GM21360 (cell line): ENCODE results near the gene LOXHD1.

Experiments used
- ATAC-seq: cut with Tn5 transposase; IDR thresholded peaks from one replicate; pipeline ENCODE4 v1.9.1; 2021; ENCODE audit warnings: mild to moderate bottlenecking, moderate library complexity; ENCODE audit not compliant: unreplicated experiment

The LOXHD1 gene

DNA sequence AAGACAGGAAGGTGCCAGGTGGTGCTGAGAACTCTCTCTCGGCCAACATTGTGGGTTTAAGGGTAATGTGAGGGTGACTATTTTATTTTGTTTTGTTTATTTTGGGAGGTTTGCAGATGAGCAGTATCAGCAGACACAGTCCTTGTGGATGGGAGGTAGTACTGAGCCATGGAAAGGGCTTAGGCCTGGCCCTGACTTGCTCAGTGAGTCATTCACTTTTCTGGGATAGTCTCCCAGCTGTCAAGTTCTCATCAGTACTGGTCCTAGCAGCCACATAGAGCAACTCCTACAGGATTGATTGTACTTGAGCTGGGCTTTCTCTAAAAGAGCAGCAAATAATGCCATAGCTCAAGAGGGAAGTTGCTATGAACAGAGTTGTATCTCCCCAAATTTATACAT, 175.2 kb downstream of the LOXHD1 start:
- ATAC-seq = no peak

DNA sequence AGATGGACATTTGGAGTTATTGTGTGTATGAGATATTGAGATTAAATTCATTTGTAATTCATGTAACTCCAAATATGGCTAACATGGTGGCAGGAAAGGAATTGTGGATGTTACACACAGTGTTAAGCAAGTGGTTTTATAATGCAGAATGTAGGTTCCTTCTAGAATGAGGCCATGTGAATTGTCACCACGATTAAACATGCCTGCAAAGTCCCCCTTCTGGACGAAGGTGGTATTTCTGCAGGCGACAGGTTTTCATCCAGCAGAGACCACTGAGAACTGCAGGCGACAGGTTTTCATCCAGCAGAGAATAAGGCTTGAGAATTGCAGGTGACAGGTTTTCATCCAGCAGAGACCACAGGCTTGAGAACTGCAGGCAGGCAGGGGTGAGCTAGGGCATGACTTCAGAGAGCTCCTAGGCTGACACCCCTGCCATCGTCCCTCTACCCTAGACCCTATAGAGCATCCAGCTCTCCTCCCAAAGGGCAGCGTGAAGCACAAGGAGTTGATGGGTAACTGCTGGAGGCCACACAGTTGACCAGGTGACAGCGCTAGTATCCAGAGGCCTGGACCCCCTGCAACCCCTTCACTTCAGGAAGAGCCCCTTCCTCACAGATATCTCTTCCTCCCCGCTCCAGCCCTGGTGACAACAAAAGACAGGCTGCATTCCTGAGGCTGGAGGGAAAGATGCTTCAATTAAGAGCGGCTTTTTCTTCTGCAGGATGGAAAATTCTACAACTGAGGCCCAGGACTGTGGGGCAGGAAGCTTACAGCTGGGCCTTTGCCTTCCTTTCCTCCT, 175.8 kb downstream of the LOXHD1 start:
- ATAC-seq = no peak

DNA sequence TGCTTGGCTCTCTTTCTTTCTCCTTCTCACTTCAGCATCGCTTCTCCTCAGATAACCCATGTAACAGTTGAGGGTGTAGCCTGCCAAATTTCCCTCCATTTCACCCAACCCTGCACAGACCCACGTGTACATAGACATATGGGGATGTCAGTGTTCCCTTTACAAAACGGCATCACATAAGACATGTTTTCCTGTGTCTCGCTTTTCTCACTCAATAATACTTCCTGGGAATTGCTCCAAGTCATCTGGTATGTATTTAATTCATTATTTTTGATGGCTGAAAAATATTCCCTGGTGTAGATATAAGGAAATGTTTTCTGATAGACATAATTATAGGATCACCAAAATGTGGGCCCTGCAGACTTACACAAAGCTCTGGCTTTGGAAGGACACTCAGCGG, 176.8 kb downstream of the LOXHD1 start:
- no peak for ATAC-seq

DNA sequence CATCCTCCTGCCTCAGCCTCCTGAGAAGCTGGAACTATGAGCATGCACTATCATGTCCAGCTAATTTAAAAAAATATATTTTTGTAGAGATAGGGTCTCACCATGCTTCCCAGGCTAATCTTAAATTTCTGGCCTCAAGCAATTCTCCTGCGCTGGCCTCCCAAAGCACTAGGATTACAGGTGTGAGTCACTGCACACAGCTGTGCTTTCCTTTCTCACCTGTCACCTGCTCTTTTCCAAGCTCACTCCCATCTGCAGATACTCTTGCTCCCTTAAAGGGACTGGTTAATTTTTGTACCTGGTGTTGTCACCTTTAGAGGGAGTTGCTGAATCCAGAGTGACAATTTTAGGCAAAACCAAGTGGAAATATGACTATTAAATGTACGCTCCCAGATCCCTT, 178.2 kb downstream of the LOXHD1 start:
- ATAC-seq = no peak

DNA sequence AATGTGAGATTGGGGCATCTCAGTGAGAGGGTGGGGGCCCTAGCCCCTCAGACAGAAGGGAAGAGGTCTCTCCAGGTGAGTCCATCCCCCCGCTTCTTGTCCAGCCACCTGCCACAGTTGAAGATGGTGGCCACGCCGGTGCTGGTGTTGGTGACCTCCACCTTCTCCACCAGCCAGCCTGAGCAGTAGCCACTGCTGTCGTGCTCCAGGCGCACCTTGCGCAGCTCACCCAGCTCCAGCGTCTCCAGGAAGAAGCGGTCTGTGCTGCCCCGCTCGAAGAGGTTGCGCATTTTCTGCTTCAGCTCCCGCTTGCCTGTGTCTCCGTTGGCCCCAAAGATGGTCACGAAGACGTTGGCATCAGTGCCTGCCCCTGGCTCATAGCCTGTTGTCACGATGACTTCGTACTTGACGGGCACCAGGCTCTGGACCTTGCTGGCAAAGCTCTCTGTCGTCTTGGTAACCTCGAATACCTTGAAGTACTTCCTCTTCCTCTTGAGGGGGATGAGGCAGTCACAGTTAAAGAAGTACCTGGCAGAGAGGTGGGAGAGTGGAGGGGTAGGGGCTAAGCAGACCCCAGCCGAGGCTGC, 179.5 kb downstream of the LOXHD1 start:
- ATAC-seq = no peak

DNA sequence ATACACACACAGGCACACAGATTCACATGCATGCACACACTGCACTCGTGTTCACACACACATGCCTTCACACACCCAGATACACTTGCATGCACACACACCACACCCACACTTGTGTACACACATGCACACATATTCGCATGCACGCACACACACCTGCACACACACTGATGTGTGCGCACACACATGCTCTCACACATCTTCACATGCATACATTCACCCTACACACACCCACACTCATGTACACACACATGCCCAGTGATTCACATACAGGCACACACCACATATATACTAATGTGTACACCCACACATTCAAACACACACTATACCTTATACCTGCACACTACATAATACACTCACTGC, 181.6 kb downstream of the LOXHD1 start:
- no peak for ATAC-seq

DNA sequence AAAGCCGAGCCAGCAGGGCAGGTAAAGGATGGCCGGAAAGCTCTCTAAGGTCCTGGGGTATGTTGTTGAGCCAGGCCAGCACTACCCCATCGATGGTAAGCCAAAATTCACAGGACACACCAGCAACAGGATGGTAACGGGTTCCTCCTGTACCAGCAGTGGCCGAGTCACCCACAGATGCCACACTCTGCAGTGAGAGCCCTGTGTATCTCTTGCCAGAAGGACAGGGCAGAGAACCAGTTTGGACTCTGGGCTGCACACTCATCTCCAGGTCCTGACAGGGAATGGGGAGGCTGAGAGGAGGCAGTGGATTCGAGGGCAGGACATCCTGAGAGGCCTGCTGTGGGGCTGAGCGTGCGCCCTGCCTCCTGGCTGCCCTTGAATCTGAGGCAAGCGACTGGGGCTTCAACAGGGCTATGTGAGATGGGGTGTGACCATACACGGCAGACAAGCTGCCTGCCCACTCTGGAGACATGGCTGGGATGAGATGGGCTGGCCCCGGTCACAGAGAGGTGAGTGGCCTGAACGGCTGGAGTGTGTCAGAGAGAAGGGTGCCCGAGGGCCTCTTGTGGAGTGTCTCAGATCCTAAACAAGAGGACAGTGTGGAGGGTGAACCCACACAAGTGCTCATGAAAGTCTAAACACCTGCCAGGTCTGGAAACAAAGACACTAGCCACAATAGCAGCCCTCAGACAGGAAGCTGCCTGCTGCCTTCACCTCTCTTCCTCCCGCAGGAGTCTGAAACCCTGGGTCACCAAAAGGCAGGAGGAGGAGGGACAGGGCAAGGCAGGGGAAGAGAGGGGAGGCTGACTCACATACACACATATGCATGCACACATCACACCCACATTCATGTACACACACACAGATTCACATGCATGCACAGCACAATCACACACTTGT, 182.3 kb downstream of the LOXHD1 start:
- ATAC-seq = no peak

DNA sequence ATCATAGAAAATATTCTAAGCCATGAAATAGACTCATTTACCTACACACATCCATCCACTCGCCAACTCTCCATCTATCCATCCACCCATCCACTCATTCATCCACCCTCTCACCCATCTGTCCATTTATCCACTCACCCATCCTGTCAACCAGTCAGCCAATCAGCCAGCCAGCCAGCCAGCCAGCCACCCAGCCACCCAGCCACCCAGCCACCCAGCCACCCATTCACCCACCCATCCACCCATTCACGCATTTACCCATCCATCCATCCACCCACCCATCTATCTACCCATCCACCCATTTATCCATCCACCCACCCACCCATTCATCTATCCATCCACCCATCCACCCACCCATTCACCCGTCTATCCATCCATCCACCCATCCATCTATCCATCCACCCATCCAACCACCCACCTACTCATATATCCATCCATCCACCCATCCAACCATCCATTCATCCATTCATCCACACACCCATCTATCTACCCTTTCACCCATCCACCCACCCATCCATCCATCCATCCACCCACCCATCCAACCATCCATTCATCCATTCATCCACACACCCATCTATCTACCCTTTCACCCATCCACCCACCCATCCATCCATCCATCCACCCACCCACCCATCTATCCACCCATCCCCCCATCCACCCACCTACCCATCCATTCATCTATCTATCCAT, 185.1 kb downstream of the LOXHD1 start:
- ATAC-seq = no peak

DNA sequence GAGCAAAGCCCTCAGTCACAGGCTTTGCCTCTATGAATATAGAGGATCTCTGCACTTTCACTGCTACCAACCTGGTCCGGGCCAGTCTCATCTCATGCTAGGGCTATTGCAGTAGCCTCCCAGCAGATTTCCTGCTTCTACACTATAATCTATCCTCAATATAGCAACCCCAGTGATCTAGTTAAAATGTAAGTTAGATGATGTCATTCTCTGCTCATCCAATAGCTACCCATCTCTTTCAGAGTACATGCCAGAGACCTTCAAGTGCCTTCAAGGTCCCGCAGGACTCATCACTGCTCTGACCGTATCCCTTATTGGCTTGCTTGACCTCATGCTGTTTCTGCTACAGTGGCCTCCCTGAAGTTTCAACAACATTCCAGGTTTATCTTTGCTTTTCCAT, 186.3 kb downstream of the LOXHD1 start:
- ATAC-seq = no peak

DNA sequence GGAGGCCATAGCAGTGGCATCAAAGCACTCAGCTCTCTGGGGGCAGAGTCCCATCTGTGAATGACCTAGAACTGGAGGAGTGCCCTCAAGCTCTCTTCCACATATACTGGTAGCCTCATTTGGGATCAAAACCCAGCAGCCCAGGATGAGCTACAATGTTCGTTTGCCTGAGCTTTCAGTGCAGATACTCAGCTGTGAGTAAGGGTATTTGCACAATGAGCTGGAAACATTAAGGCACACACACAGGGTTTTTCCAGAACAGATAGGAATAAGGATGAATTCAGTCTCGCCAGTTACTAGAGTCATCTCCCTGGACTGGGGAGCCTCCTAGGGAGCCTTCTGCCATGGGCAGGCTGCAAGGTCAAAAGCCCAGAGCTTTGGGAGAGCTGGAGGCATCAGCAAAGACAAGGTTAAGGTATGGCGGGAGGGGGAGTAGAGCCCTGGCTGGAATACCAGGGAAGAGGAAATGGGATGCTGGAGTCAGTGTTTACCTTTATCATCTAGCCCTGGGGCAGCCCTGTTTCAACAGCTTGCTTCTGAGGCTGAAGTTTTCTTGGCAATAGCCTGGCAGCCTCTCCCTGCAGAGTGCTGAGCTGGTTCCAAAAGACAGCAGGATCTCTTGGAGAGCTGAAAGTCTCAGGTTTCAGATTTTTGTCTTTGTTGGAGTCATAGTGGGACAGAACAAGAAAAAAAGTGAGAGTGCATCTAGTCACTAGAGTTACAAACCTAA, 187.7 kb downstream of the LOXHD1 start:
- no peak for ATAC-seq

DNA sequence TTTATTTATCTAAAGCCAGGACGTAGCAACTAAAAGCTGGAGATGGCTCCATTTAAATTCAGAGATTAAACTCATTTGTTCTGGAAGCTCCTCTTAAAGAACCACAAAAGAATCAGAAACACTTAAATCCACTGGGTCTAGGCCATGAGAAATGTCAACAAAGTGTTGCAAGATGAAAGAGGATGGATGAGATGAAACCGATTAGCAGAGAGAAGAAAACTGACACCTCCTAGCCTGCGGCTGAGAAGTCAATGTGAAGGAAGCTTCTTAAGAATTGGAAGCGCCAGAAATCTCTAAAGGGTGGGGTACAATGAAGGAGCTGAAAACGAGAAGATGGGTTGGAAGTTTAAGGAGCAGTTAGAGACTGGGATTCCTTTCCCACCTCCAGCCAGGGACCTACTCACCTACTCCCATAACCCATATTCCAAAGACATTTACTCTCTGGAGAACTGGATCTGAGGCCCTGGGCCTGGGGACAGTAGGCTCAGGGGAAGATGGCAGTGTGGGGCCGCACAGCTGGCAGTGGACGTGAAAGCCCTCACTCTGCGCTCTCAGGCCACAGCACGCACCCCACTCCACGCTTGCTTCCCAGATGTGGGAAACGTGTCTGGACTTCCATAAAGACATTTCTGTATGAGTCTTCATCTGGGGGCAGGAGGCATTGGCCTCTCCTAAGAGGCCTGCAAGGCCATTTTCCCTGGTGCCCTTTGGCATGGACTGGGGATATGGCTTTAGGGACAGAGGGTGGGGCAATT, 188.4 kb downstream of the LOXHD1 start:
- ATAC-seq = no peak

DNA sequence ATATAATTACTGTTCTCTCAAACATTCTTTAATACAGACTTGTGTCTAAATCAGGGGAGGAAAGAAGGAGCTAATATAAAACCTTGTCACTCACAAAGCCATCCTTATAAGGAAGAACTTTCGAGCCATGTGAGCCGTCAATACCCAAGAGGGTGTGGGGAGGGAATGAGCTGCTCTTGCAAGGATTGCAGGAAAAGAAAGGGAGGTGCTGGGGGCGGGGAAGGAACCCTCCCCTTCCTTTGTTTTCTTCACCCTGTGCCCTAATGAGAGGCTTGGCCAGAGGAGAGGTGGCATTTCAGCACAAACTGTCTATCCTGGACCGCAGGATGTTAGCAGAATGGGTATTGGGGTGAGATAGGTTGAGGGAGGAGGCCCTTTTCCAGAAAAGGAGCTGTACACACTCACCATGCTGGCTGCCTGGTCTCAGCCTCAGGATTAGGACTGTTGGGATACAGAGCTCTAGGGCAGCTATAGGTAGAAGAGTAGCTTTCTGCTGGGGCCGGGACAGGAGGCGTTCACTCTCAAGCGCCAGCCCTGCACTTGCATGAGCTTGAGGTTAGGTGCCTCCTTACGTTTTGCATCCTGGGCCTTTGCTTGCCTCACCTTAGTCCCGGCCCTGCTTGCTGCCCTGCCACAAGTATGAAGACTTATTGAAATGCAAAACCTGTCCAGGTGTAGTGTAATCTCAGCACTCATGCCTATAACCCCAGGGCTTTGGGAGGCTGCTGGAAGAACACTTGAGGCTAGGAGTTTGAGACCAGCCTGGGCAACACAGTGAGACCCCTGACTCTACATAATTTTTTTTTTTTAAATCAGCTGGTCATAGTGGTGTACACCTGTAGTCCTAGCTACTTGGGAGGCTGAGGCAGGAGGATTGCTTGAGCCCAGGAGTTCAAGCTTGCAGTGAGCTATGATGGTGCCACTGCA, 190.5 kb downstream of the LOXHD1 start:
- no peak for ATAC-seq

DNA sequence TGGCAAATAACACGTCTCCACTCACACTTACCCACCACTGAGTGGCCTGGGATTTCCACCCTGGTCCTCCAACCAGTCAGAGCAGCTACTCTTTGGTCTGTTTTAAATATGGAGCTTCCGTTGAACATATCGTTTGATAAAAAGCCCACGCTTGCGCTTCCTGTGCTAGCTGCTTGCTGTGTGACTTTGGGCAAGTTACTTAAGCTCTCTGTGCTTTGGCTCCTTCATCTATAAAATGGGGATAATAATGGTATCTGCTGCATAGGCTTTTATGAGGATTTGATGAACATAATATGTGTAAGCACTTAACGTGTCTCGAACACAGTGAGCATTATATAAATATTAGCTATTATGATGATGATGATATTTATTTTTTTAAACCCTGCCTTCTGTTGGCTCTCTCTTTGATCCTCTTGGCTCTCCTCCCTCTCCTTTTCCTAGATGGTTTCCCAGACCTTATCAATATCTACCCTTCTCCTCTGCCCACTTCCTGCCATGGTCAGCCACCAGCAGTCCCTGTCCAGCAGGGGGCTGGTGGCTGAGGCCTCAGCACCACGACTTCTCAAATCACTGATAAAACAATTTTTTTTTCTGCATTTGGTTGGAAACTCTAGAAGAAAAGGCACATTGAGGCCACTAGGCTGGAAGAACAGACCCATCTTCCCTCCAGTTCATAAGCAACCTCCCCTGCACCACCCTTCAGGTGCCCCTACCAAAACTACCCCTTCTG, 191.9 kb downstream of the LOXHD1 start:
- ATAC-seq = no peak

DNA sequence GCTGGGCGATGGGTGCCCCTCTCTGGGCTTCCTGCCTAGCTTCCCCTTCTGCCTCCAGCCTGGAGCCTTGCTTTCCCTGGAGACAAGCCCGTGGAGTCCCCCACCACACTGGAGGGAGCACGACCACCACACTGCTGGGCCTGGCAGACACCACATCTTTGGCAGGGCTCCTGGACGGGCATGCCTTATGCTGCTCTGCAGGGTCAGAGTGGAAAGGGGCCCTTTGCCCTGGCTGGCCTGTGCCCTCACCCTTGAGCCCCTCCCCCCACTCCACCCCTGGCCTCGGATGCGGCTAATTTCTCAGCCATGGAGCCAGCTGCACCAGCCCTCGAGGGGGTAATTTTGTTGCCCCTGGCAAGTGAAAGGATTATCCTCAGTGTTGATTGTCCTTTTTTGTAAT, 194.5 kb downstream of the LOXHD1 start:
- ATAC-seq = no peak

DNA sequence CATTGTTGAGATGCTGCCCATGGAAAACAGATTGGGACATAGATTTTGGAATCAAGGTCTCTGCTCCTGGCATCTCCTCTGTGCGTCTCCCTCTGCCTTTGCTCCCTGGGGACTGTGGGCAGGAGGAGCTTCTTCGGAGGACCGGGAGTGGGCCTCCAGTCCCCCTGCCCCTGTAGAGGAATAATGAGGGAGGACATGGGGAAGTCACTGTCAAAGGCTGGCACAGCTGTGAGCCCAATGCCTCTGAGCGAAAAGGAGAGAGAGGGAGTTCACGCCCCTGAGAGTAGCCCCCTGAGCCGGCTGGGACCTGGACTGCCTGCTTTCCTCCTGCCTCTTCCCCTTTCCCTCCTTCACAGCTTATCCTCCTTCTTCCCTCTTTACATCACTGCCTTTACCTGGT, 195.0 kb downstream of the LOXHD1 start:
- no peak for ATAC-seq

DNA sequence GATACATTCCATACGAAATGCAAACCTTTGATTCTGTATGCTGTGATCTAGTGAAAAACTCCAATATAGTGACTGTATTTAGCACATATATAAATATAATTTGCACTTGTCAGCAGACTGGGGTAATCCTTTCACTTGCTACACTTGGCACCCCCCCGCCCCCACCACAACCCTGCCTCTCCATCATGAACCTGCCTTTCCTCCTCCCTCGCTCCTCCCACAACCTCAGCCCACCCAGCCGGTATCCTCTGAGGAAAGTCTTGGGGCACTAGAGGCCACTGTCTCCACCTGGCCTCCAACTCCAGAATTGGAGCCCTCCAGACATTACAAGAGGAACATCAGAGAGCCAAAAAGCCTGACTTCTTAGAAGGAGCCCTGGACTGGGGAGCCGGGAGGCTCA, 196.3 kb downstream of the LOXHD1 start:
- no peak for ATAC-seq

DNA sequence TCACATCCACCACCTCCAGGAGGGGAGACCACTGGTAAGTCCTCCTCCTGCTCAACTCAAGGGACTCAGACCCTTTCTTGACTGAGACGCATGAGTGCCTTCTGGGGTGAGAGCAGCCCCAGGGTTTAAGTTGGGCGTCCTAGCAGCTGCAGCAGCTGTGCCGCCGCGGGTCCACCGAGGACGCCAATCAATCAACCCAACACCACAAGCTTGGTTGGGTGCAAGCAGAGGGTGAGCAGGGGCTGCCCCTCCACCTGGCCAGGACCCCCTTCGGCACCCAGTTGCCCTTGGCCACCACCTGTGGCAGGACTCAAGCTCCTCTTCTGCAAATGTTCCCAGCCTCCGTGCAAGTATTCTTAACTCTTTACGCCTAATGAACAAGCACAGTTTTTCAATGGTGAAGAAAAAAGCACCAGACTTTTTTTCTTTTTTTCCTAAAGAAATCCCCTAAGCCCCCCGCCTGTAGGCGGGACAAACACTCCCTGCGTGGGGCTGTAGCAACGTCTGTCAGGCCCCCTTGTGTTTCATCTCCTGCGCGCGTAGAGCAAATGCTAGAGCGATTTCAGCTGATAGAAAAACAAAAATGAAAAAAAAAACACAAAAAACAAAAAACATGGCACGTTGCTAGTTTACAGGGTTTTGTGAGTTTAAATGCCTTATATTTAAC, 197.1 kb downstream of the LOXHD1 start:
- no peak for ATAC-seq

DNA sequence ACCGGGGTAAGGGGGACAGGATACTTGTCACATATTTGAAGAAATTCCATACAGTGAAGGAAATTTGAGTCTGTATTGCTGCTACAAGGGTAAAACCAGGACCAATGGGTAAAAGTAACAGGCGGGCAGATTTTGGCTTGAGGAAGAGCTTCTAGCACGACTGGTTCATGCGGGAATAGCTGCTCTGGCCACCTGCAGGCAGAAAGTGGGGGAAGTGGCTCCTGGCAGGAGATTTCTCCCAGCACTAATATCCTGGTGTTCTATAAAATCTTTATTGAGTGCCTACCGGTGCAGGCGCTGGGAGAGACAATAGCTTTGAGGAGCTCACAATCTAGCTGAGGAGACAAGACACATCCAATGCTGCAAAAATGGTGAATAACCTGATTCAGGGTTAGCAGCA, 198.5 kb downstream of the LOXHD1 start:
- no peak for ATAC-seq
